ENCODE measurements around the gene DRC3. TPM values are rescaled to one million over a fixed set of nuclear protein-coding genes. Genes with fewer than 3 reads are reported as not detected.

DRC3 gene, protein sequence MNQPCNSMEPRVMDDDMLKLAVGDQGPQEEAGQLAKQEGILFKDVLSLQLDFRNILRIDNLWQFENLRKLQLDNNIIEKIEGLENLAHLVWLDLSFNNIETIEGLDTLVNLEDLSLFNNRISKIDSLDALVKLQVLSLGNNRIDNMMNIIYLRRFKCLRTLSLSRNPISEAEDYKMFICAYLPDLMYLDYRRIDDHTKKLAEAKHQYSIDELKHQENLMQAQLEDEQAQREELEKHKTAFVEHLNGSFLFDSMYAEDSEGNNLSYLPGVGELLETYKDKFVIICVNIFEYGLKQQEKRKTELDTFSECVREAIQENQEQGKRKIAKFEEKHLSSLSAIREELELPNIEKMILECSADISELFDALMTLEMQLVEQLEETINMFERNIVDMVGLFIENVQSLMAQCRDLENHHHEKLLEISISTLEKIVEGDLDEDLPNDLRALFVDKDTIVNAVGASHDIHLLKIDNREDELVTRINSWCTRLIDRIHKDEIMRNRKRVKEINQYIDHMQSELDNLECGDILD
- total RNA-seq = 1 to 10 TPM; 4.3 to 8.6 (median 6.0) TPM

DNA sequence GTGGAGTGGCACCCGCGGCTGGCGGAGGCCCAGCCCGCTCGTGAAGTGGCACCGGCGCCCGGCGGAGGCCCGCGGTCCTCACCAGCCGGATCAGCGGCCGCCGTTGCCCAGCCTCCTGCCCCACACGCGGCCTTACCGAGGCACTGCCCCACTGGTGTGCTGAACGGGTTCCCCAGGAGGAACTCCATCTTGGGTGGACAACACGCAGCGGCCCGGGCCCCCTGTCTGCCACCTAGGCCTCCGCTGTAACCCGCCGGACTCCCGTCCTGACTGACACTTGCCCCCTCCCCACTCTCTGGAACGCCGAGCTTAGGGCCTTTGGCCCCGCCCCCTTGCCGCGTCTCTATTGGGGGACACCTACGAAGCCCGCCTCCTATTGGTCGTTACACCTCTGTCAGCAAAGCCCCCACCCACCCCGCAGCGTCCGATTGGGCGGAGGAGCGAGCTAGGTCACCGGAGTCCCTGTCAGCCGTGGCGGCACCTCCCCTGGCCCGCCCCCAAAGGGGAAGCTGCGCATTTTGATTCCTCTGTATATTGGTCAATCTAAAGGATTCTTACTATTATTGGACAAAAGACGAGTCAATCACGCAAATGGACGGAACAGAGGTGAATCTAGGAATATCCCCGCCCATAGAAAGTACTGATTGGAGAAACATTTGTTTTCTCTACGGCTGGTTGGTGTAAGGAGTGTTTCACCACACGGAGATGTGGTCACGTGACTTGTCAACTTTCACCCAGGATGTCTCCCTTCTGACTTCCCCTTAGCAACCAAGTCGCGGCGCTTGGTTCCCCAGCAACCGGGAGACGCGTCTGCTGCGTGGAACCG lies at the start of gene DRC3, which contains the start of gene TOM1L2:
Gene DRC3, plus strand, starts transcription at position 737 of the 826 bp plus-strand sequence. CDS start 4,737 bp downstream, outside the sequence.
Gene TOM1L2, minus strand, starts transcription at position 275 of the 826 bp plus-strand sequence. Its CDS starts 87 bp downstream, at position 188.
- Histone ChIP-seq H3K9me3 (no peaks in the 10 kb centered on the region), H3K4me1 (peaks cover 0 to 49% (median 24%) of the 10 kb centered on the region in 4 donors), H3K4me3 (peak within 1 kb of the TSS; percentile 78 to 94 (median 86)), H3K27me3 (no peaks in the 10 kb centered on the region), H3K27ac (peak within 1 kb of the TSS; percentile 60 to 97 (median 90)), H3K36me3 (peaks cover 0 to 2% (median 0%) of the 10 kb centered on the region in 3 donors)
- WGBS, 2 donors = 0% methylated on average over 26 to 31 of the region's 59 CpGs
- TF ChIP-seq POLR2A (IDR thresholded peaks at IDR 0.05) (peak; percentile 89 to 94), EP300 (IDR thresholded peaks at IDR 0.05) (peak; percentile 62 to 96)
- TF ChIP-seq, protein P1, sequence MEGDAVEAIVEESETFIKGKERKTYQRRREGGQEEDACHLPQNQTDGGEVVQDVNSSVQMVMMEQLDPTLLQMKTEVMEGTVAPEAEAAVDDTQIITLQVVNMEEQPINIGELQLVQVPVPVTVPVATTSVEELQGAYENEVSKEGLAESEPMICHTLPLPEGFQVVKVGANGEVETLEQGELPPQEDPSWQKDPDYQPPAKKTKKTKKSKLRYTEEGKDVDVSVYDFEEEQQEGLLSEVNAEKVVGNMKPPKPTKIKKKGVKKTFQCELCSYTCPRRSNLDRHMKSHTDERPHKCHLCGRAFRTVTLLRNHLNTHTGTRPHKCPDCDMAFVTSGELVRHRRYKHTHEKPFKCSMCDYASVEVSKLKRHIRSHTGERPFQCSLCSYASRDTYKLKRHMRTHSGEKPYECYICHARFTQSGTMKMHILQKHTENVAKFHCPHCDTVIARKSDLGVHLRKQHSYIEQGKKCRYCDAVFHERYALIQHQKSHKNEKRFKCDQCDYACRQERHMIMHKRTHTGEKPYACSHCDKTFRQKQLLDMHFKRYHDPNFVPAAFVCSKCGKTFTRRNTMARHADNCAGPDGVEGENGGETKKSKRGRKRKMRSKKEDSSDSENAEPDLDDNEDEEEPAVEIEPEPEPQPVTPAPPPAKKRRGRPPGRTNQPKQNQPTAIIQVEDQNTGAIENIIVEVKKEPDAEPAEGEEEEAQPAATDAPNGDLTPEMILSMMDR (IDR thresholded peaks at IDR 0.05) = peak in 4 of 5 experiments; percentile 15 to 71 (median 39)
- DNase-seq (ENCODE audit: low spot score in 2 of 2) = peak; percentile 99 to 100

DNA sequence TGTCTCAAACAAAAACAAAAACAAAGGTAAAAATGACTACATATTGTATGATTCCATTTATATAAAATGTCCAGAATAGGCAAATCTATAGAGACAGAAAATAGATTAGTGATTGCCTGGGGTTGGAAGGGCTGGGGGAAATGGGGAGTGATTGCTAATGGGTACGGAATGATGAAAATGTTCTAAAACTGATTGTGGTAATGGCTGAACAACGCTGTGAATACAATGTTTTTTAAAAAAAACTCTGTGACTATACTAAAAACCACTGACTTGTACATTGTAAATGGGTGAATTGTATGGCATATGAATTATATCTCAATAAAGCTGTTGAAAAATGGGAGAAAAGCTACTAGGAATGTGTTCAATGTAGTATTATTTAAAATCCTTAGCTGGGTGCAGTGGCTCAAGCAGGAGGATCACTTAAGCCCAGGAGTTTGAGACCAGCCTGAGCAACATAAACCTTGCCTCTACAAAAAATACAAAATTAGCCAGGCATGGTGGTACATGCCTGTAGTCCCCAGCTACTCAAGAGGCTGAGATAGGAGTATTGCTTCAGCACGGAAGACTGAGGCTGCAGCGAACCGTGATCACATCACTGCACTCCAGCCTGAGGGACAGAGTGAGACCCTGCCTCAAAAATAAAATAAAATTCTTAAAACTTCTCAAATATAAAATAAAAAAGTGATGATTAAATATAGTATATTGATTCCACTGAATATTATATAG lies 48.4 kb upstream of the DRC3 start:
- Histone ChIP-seq H3K4me1 (peaks cover 7 to 100% (median 61%) of the 10 kb centered on the region in 4 donors), H3K9me3 (no peaks in the 10 kb centered on the region), H3K36me3 (no peaks in the 10 kb centered on the region), H3K27ac (peak overlapping the region in 2 of 4 donors; percentile 83 to 93), H3K27me3 (no peaks in the 10 kb centered on the region), H3K4me3 (no peak overlapping the region)
- 81% methylated on average over 5 of the region's 5 CpGs for WGBS, 2 donors
- TF ChIP-seq POLR2A (IDR thresholded peaks at IDR 0.05) (no peak), EP300 (IDR thresholded peaks at IDR 0.05) (no peak)
- TF ChIP-seq, protein P1 (IDR thresholded peaks at IDR 0.05) = no peak
- DNase-seq (ENCODE audit: low spot score in 2 of 2) = no peak

DNA sequence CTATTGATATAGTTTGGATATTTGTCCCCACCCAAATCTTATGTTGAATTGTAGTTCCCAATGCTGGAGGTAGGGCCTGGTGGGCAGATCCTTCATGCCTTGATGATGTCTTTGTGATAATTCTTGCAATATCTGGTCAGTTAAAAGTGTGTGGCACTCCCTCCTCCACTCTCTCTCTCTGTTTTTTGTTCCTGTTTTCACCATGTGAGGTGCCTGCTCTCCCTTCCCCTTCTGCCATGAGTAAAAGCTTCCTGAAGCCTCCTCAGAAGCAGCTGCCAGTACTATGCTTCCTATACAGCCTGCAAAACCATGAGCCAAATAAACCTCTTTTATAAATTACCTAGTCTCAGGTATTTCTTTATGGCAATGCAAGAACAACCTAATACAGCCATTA lies 47.8 kb upstream of the DRC3 start:
- peak overlapping the region in 2 of 4 donors; percentile 83 to 93 for H3K27ac ChIP-seq
- H3K27me3 ChIP-seq = no peaks in the 10 kb centered on the region
- no peak for DNase-seq (ENCODE audit: low spot score in 2 of 2)
- H3K4me3 ChIP-seq = no peak overlapping the region
- peaks cover 7 to 100% (median 62%) of the 10 kb centered on the region in 4 donors for H3K4me1 ChIP-seq
- TF ChIP-seq EP300 (IDR thresholded peaks at IDR 0.05) = no peak
- no peak for TF ChIP-seq POLR2A (IDR thresholded peaks at IDR 0.05)
- TF ChIP-seq, protein P1 (IDR thresholded peaks at IDR 0.05) = no peak
- H3K9me3 ChIP-seq = no peaks in the 10 kb centered on the region
- no peaks in the 10 kb centered on the region for H3K36me3 ChIP-seq

DNA sequence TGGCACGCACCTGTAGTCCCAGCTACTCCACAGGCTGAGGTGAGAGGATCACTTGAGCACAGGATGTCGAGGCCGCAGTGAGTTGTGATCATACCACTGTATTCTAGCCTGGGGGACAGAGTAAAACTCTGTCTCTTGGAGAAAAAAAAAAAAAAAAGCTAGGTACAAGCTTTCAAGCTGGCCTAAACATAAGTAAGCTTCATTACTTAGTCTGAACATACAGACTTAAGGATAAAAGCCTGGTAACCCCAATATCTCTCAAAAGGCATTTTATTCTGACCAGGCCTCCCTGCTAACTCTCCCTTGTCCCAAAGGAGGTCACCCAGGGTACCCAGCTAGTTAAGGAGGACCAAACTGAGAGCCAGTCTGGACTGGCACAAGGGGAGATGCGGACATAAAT lies 46.6 kb upstream of the DRC3 start:
- DNase-seq (ENCODE audit: low spot score in 2 of 2) = no peak
- Histone ChIP-seq H3K4me1 (peaks cover 7 to 100% (median 64%) of the 10 kb centered on the region in 4 donors), H3K4me3 (no peak overlapping the region), H3K27me3 (no peaks in the 10 kb centered on the region), H3K9me3 (no peaks in the 10 kb centered on the region), H3K36me3 (no peaks in the 10 kb centered on the region), H3K27ac (peak overlapping the region; percentile 42 to 93 (median 68))
- 55 to 66% methylated on average over 4 of the region's 4 CpGs for WGBS, 2 donors
- TF ChIP-seq EP300 (IDR thresholded peaks at IDR 0.05) (no peak), POLR2A (IDR thresholded peaks at IDR 0.05) (no peak)
- TF ChIP-seq, protein P1 (IDR thresholded peaks at IDR 0.05) = no peak
